GM19099 (cell line): Measurements from ENCODE around the gene OR2AG2.

Experiments used
- POLR2A ChIP-seq: IDR thresholded peaks from 3 replicates; pipeline ENCODE4 v1.6.1; 2011; ENCODE audit warnings: low read depth; ENCODE audit not compliant: insufficient read length; ENCODE audit errors: extremely low read depth

The OR2AG2 gene

GRCh38 chr11:6771926-6772893 is at the start of gene OR2AG2:
OR2AG2 (minus strand) TSS chr11:6771976; CDS start chr11:6768957, 3,019 bp downstream.
- no peak for TF ChIP-seq POLR2A

GRCh38 chr11:6818967-6819366 is 47.2 kb upstream of the OR2AG2 start:
- TF ChIP-seq POLR2A: no peak

DNA sequence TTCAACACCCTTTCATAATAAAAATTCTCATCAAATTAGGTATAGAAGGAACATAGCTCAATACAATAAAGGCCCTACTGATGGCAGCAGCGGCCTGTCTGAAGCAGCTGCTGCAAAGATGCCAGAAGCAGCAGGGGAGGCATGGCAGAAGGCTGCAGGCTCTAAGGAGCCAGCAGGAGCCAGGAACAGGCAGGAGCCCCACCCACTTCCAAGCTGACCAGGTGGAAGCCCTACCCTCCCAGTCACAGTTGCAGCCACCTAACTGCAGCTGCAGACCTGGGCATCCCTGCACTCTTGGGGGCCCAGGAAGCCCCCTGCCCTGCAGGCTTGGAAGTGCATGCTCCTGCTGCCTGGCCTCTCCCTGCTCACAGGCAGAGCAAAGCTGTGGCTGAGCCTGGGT is 45.9 kb upstream of the OR2AG2 start:
- TF ChIP-seq POLR2A: no peak

GRCh38 chr11:6813656-6814055 is 41.9 kb upstream of the OR2AG2 start:
- TF ChIP-seq POLR2A: no peak

- TF ChIP-seq POLR2A: no peak
These were observed 40.7 kb upstream of the OR2AG2 start for GRCh38 chr11:6812390-6813005.

DNA sequence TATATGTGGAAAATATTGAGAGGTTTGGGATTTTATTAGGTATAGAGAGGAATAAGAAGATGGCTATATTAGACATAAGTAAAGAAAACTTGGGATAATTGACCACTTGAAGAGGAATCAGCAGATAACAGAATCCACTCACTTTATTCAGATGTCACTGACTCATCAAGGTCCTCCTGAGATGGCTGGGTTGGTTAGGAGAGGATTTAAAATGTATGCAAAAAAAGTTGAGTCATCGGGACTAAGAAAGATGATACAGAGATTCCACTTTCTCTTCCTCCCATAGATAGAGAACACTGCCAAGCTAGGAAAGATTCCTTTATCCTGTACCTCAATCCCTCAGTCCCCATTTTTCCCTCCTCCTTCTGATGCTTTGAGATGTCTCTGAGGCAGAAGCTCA is 27.6 kb upstream of the OR2AG2 start, which contains the start of gene OR6A2:
Gene OR6A2, minus strand, starts transcription at position 288 of the 400 bp plus-strand sequence. CDS start 3,981 bp downstream, outside the sequence.
- TF ChIP-seq POLR2A: no peak

DNA sequence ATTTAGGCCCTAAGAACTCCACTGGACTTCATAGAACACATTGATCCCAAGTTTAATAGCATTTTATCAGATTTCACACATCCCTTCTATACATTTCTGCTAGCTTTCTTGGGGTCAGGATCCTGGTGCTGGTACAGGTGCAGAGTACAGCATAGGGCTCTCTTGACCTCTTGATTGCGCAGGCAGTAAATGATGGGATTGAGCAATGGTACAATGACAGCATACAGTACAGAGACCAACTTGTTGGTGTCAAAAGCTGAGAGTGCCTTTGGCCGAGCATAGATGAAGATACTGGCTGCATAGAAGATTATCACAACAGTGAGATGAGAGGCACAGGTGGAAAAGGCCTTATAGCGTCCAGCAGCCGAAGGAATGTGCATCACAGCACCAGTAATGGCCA is 22.9 kb upstream of the OR2AG2 start:
- TF ChIP-seq POLR2A: no peak

GRCh38 chr11:6790546-6790945 is 18.8 kb upstream of the OR2AG2 start:
- TF ChIP-seq POLR2A: no peak

DNA sequence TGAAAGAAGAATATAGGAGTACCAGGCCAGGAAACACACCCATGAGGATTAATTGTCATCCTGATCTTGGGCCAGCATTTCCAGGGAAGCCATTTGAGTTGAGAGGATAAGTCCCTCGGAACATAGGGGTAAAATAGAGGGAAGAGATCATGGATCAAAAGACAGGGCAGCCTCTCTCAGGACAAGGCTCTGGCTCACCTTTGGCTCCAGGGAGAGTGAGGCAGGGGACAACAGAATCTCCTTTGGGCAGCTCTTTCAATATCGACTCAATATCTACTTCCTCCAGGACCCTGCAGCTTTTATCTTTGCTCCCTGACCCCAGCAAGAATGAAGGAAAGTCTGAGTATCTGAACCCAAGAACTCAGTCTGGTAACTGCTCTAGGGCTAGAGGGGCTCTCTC is 10.9 kb upstream of the OR2AG2 start, which contains the start of gene OR2AG1:
Gene OR2AG1, plus strand, starts transcription at position 301 of the 400 bp plus-strand sequence. CDS start 2,018 bp downstream, outside the sequence.
- TF ChIP-seq POLR2A: no peak

- TF ChIP-seq POLR2A: no peak
These were observed 9.1 kb upstream of the OR2AG2 start for GRCh38 chr11:6780829-6781228.

DNA sequence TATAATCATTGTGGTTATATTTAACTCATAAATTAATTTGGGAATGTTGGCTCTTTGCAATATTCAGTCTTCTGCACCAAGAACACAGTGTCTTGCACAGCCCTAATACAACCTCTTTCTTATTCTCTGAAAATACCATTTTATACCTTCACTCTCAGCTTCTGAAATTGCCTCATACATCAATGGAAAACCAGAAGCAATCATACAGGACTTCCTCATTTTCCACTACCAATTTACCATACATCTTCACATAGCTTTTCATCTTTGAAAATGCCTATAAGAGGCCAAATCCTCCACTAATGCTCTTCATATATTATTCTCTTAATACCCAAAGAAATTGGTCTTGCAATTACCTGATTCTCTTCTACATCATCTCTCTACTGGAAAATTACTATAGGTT is 6.7 kb upstream of the OR2AG2 start:
- TF ChIP-seq POLR2A: no peak

GRCh38 chr11:6757373-6757967 is 14.3 kb downstream of the OR2AG2 start:
- TF ChIP-seq POLR2A: no peak

DNA sequence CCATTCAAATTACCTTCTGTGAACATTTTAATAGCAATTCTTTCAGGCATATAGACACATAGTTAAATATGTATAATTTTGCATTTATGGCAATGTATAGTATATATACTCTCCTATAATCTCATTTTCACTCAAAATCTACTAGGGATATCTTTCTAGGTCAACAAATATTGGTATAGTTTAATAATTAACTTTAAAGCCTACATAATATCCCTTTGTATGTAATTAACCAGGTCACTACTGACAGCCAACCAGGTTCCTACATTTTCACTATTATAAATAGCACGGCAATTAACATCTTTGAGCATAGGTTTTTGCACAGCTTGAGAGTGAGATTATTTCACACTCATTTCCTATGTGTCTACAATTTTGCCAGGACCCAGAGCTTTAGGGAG is 15.8 kb downstream of the OR2AG2 start:
- TF ChIP-seq POLR2A: no peak

GRCh38 chr11:6755303-6755952 is 16.3 kb downstream of the OR2AG2 start:
- TF ChIP-seq POLR2A: no peak
